Inferior parietal cortex (tissue), 1 donor: ENCODE data around the gene TMEM176B.
"Not testable (repeated sequence)": the region's sequence is repeated elsewhere in the genome, so short reads cannot be mapped to it uniquely, and the experiment has no call there.

ENCODE experiments used
- DNase-seq: peaks from one replicate; pipeline ENCODE4 v3.0.0-alpha.2; 2016; ENCODE audit errors: extremely low spot score

TMEM176B gene

GRCh38 chr7:150823043-150823442 lies 22.9 kb upstream of the TMEM176B start:
- DNase-seq, result no peak

- no peak for DNase-seq
These were observed 20.5 kb upstream of the TMEM176B start for GRCh38 chr7:150820578-150821198.

GRCh38 chr7:150820148-150820547 lies 20.0 kb upstream of the TMEM176B start:
- no peak for DNase-seq

GRCh38 chr7:150818971-150819370 lies 18.8 kb upstream of the TMEM176B start:
- no peak for DNase-seq

GRCh38 chr7:150814328-150815001 lies 14.3 kb upstream of the TMEM176B start:
- no peak for DNase-seq

- DNase-seq, result not testable (repeated sequence)
These were observed 7.7 kb upstream of the TMEM176B start for GRCh38 chr7:150807616-150808438.

- no peak for DNase-seq
These were observed 6.7 kb upstream of the TMEM176B start for GRCh38 chr7:150806863-150807262.

- DNase-seq, result no peak
These were observed 6.3 kb upstream of the TMEM176B start for GRCh38 chr7:150806454-150806853.

- no peak for DNase-seq
These were observed 5.7 kb upstream of the TMEM176B start for GRCh38 chr7:150805864-150806263.

- no peak for DNase-seq
These were observed 4.6 kb upstream of the TMEM176B start for GRCh38 chr7:150804802-150805201.

- no peak for DNase-seq
These were observed 3.1 kb upstream of the TMEM176B start for GRCh38 chr7:150803161-150803860.

- DNase-seq, result no peak
These were observed 2.0 kb upstream of the TMEM176B start for GRCh38 chr7:150801946-150802771.

GRCh38 chr7:150801242-150801945 lies 1.2 kb upstream of the TMEM176B start:
- no peak for DNase-seq

- no peak for DNase-seq
These were observed 547 bp upstream of the TMEM176B start, which contains the start of gene TMEM176A for GRCh38 chr7:150800581-150801241. TSS of gene TMEM176A (plus strand) at chr7:150800769. CDS start at chr7:150801551, 782 bp downstream.

GRCh38 chr7:150799156-150799555 lies 1.0 kb downstream of the TMEM176B start:
- DNase-seq, result no peak

GRCh38 chr7:150797661-150798060 lies 2.5 kb downstream of the TMEM176B start:
- DNase-seq, result no peak

- no peak for DNase-seq
These were observed 6.5 kb downstream of the TMEM176B start for GRCh38 chr7:150793569-150794238.

- DNase-seq, result no peak
These were observed 8.3 kb downstream of the TMEM176B start for GRCh38 chr7:150791746-150792452.

- no peak for DNase-seq
These were observed 8.9 kb downstream of the TMEM176B start for GRCh38 chr7:150791304-150791703.
